DOHH2 (cell line): ENCODE measurements around the gene MYH6.

Experiments used
- H3F3A ChIP-seq: fragments of 200-600 bp; sonication (generic), shearing (Covaris generic); 2 replicates; pipeline ENCODE4 v1.6.0; 2016; ENCODE audit warnings: antibody characterized with exemption, mild to moderate bottlenecking; ENCODE audit not compliant: control insufficient read depth, insufficient read depth
- H3K27ac ChIP-seq: fragments of 200-600 bp; sonication (generic); 2 replicates; pipeline ENCODE4 v1.5.1; 2014; ENCODE audit warnings: low read depth, mild to moderate bottlenecking, low read length, moderate library complexity
- H3K27me3 ChIP-seq: fragments of 200-600 bp; sonication (generic); 2 replicates; pipeline ENCODE4 v1.6.1; 2014; ENCODE audit warnings: mild to moderate bottlenecking, low read length, mixed read lengths; ENCODE audit not compliant: control insufficient read depth
- H3K36me3 ChIP-seq: fragments of 200-600 bp; sonication (generic); 2 replicates; pipeline ENCODE4 v1.6.1; 2014; ENCODE audit warnings: mild to moderate bottlenecking, low read length, moderate library complexity, mixed read lengths; ENCODE audit not compliant: control insufficient read depth
- H3K4me1 ChIP-seq: fragments of 200-600 bp; sonication (generic); 2 replicates; pipeline ENCODE4 v1.6.1; 2014; ENCODE audit warnings: mild to moderate bottlenecking, low read length, mixed read lengths; ENCODE audit not compliant: control insufficient read depth
- H3K4me2 ChIP-seq: fragments of 200-600 bp; sonication (generic); 2 replicates; pipeline ENCODE4 v1.6.0; 2014; ENCODE audit warnings: mild to moderate bottlenecking, low read length, moderate library complexity
- H3K4me3 ChIP-seq: fragments of 200-600 bp; sonication (generic); 2 replicates; pipeline ENCODE4 v1.5.1; 2014; ENCODE audit warnings: mild to moderate bottlenecking, low read length, mixed read lengths
- H3K79me2 ChIP-seq: fragments of 200-600 bp; sonication (generic); 2 replicates; pipeline ENCODE4 v1.6.1; 2014; ENCODE audit warnings: mild to moderate bottlenecking, low read length, mixed read lengths; ENCODE audit not compliant: control insufficient read depth
- H3K9me2 ChIP-seq: fragments of 200-600 bp; sonication (generic); replicated peaks from 2 replicates; pipeline ENCODE4 v1.6.1; 2014; ENCODE audit warnings: mild to moderate bottlenecking, low read length, mixed read lengths; ENCODE audit not compliant: control insufficient read depth
- H3K9me3 ChIP-seq: fragments of 200-600 bp; sonication (generic); 2 replicates; pipeline ENCODE4 v1.6.1; 2014; ENCODE audit warnings: antibody characterized with exemption, low read length, mixed read lengths; ENCODE audit not compliant: control insufficient read depth, insufficient read depth
- H4K20me1 ChIP-seq: fragments of 200-600 bp; sonication (generic); 2 replicates; pipeline ENCODE4 v1.6.0; 2014; ENCODE audit warnings: low read depth, mild to moderate bottlenecking, antibody characterized with exemption, low read length, moderate library complexity; ENCODE audit not compliant: control insufficient read depth, insufficient read depth
- EZH2phosphoT487 ChIP-seq: fragments of 200-600 bp; sonication (generic); IDR thresholded peaks from 2 replicates; pipeline ENCODE4 v1.6.1; 2017; ENCODE audit warnings: borderline replicate concordance, mild to moderate bottlenecking, antibody characterized with exemption, low read length, moderate library complexity, mixed read lengths
- TF ChIP-seq, protein P1 (sequence below): fragments of 200-600 bp; sonication (generic); IDR thresholded peaks from one replicate; pipeline ENCODE4 v1.5.1; 2014; ENCODE audit warnings: antibody characterized with exemption, mild to moderate bottlenecking, low read depth, low read length; ENCODE audit not compliant: poor library complexity, severe bottlenecking

MYH6 gene

DNA sequence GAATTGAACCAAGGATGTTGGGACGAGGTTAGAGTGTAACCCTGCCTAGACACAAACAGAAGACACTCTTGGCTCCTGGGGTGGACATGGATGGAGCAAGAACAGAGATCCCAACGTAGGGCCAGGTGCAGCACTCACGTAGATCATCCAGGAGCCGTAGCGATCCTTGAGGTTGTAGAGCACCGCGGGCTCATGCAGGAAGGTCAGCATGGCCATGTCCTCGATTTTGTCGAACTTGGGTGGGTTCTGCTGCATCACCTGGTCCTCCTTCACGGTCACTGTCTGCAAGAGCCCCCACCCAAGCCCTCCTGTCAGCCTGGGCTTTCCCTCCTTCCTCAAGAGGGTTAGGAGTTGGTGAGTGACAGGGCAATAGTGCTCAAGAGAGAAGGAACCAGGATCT, 24.9 kb upstream of the MYH6 start:
- no peaks in the 10 kb centered on the region for H3K4me1 ChIP-seq
- H3K27me3 ChIP-seq = no peaks in the 10 kb centered on the region
- H3K36me3 ChIP-seq = no peaks in the 10 kb centered on the region
- H3K27ac ChIP-seq = no peak overlapping the region
- H3K4me3 ChIP-seq = no peak overlapping the region
- H3F3A ChIP-seq = no peaks in the 10 kb centered on the region
- H3K79me2 ChIP-seq = no peaks in the 10 kb centered on the region
- no peaks in the 10 kb centered on the region for H3K9me3 ChIP-seq
- no peak for TF ChIP-seq EZH2phosphoT487
- TF ChIP-seq, protein P1, sequence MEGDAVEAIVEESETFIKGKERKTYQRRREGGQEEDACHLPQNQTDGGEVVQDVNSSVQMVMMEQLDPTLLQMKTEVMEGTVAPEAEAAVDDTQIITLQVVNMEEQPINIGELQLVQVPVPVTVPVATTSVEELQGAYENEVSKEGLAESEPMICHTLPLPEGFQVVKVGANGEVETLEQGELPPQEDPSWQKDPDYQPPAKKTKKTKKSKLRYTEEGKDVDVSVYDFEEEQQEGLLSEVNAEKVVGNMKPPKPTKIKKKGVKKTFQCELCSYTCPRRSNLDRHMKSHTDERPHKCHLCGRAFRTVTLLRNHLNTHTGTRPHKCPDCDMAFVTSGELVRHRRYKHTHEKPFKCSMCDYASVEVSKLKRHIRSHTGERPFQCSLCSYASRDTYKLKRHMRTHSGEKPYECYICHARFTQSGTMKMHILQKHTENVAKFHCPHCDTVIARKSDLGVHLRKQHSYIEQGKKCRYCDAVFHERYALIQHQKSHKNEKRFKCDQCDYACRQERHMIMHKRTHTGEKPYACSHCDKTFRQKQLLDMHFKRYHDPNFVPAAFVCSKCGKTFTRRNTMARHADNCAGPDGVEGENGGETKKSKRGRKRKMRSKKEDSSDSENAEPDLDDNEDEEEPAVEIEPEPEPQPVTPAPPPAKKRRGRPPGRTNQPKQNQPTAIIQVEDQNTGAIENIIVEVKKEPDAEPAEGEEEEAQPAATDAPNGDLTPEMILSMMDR = no peak
- no peak overlapping the region for H3K4me2 ChIP-seq
- no peaks in the 10 kb centered on the region for H3K9me2 ChIP-seq
- no peaks in the 10 kb centered on the region for H4K20me1 ChIP-seq

DNA sequence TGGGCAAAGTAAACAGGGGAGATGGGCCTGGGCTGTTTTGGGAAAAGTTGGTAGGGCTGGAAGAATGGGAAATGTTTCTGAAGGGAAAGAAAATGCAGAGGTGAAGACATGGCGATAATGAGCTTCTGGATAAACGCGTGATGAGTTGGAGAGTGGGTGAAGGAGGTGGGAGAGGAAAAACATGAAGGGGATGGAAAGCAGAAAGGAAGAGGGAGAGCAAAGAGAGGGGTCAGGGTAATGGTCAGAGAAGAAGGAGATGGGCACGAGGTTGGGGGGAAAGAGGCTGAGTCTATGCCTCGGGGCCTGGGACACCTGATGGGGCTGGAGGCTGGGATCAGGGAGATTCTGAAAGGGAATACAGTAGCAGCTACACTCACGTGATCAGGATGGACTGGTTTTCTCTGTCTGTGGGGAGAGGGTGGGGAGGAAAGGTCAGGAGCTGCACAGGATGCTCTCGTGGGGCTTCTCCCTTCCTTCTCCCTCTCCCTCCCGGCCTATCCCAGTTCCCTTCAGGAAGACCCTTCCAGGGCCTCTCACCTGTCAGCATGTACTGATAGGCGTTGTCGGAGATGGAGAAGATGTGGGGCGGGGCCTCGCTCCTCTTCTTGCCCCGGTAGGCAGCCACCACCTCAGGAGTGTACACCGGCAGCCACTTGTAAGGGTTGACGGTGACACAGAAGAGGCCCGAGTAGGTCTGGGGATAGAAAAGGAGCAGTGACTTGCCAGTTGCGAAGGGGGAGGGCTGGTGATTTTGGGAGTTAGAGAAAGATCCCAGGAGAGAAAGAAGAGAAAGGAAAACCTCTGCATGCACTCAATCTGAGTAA, 24.2 kb upstream of the MYH6 start:
- no peaks in the 10 kb centered on the region for H3K9me3 ChIP-seq
- H3K9me2 ChIP-seq = no peaks in the 10 kb centered on the region
- no peaks in the 10 kb centered on the region for H3K4me1 ChIP-seq
- no peaks in the 10 kb centered on the region for H3K27me3 ChIP-seq
- H3F3A ChIP-seq = no peaks in the 10 kb centered on the region
- no peaks in the 10 kb centered on the region for H4K20me1 ChIP-seq
- no peak overlapping the region for H3K4me2 ChIP-seq
- H3K4me3 ChIP-seq = no peak overlapping the region
- no peaks in the 10 kb centered on the region for H3K36me3 ChIP-seq
- TF ChIP-seq, protein P1 = no peak
- no peak for TF ChIP-seq EZH2phosphoT487
- no peak overlapping the region for H3K27ac ChIP-seq
- no peaks in the 10 kb centered on the region for H3K79me2 ChIP-seq

DNA sequence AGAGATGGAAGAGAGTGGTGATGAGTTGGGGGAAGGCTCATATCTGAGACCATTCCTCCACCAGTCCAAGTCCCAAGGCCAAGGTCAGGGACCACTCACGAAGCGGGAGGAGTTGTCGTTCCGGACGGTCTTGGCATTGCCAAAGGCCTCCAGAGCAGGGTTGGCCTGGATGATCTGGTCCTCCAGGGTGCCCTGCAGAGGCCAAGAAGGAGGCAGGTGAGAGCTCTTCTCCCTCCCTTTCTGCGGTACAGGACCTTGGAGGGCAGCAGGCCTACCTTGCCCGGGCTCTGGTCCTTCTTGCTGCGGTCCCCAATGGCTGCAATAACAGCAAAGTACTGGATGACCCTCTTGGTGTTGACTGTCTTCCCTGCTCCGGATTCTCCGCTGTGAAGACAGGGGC, 23.4 kb upstream of the MYH6 start:
- no peaks in the 10 kb centered on the region for H3K4me1 ChIP-seq
- no peaks in the 10 kb centered on the region for H3K79me2 ChIP-seq
- no peaks in the 10 kb centered on the region for H3K9me2 ChIP-seq
- H3F3A ChIP-seq = no peaks in the 10 kb centered on the region
- TF ChIP-seq EZH2phosphoT487 = no peak
- TF ChIP-seq, protein P1 = no peak
- H3K4me2 ChIP-seq = no peak overlapping the region
- H3K4me3 ChIP-seq = no peak overlapping the region
- no peaks in the 10 kb centered on the region for H3K27me3 ChIP-seq
- H3K9me3 ChIP-seq = no peaks in the 10 kb centered on the region
- no peak overlapping the region for H3K27ac ChIP-seq
- H3K36me3 ChIP-seq = no peaks in the 10 kb centered on the region
- no peaks in the 10 kb centered on the region for H4K20me1 ChIP-seq
